H1 (cell line): ENCODE measurements around the gene SUZ12. TPM values are rescaled to one million over a fixed set of nuclear protein-coding genes. Genes with fewer than 3 reads are reported as not detected.
"Not testable (repeated sequence)": the region's sequence is repeated elsewhere in the genome, so short reads cannot be mapped to it uniquely, and the experiment has no call there.

Source experiments
- CTCF ChIA-PET: fragments of 300-600 bp; sonication (Branson Sonifier 250); formaldehyde crosslinking; loops from one replicate; lab custom pipeline; 2021; ENCODE audit not compliant: partially characterized antibody; lab: Charles Lee
- POLR2A ChIA-PET: fragments of 300-600 bp; sonication (Branson Sonifier 250); formaldehyde crosslinking; loops from one replicate; lab custom pipeline; 2021; ENCODE audit warnings: inconsistent platforms; ENCODE audit not compliant: partially characterized antibody; lab: Charles Lee
- DNase-seq, 2 experiments: peaks; one replicate each; pipeline versions ENCODE4 v3.0.0 to v3.0.0-alpha.2; 2010 to 2022; ENCODE audit warnings: low spot score in 2 of 2, low read depth in 1 of 2, mixed read lengths in 1 of 2
- FAIRE-seq: peaks from 2 replicates; lab custom pipeline; 2011; peaks lifted over from hg19 to GRCh38; lab: Jason Lieb, UNC
- H2AFZ ChIP-seq: 2 replicates; pipeline ENCODE4 v1.8.1; 2012; ENCODE audit warnings: low read length, inconsistent platforms
- H2AK5ac ChIP-seq: 2 replicates; pipeline ENCODE4 v1.6.1; 2013; ENCODE audit warnings: low read depth, low read length
- H2BK120ac ChIP-seq: replicated peaks from 2 replicates; pipeline ENCODE3; 2013; ENCODE audit warnings: low read depth, low read length, inconsistent platforms
- H2BK12ac ChIP-seq: 2 replicates; pipeline ENCODE4 v1.6.1; 2013; ENCODE audit warnings: low read depth, low read length
- H2BK15ac ChIP-seq: 2 replicates; pipeline ENCODE4 v1.6.1; 2013; ENCODE audit warnings: low read length
- H2BK20ac ChIP-seq: 2 replicates; pipeline ENCODE4 v1.6.1; 2013; ENCODE audit warnings: low read length
- H2BK5ac ChIP-seq: 2 replicates; pipeline ENCODE4 v1.6.1; 2013; ENCODE audit warnings: low read depth, low read length
- H3K14ac ChIP-seq: 2 replicates; pipeline ENCODE4 v1.6.1; 2013; ENCODE audit warnings: inconsistent platforms; ENCODE audit not compliant: insufficient read length
- H3K18ac ChIP-seq: 2 replicates; pipeline ENCODE4 v1.6.1; 2013; ENCODE audit warnings: low read length; ENCODE audit errors: extremely low read depth
- H3K23ac ChIP-seq: 2 replicates; pipeline ENCODE4 v1.6.1; 2013; ENCODE audit warnings: inconsistent platforms; ENCODE audit not compliant: insufficient read length
- H3K23me2 ChIP-seq: 2 replicates; pipeline ENCODE4 v1.6.1; 2013; ENCODE audit warnings: low read depth, low read length
- H3K27ac ChIP-seq: 2 replicates; pipeline ENCODE4 v1.6.1; 2011; ENCODE audit warnings: low read depth, low read length, inconsistent platforms
- H3K27me3 ChIP-seq, 4 experiments: replicated peaks in 1 of 4; 1 replicate in 1 of 4; 2 replicates in 3 of 4; pipeline versions ENCODE4 v1.6.1 to v1.8.1; 2011 to 2013; ENCODE audit warnings: low read length in 3 of 4, mild to moderate bottlenecking in 3 of 4, inconsistent platforms in 2 of 4, mixed read lengths in 2 of 4, moderate library complexity in 1 of 4; ENCODE audit not compliant: control insufficient read depth in 3 of 4, insufficient read depth in 3 of 4; ENCODE audit errors: extremely low read depth in 1 of 4
- H3K36me3 ChIP-seq, 4 experiments: 2 replicates each; pipeline versions ENCODE4 v1.6.1 to v1.8.1; 2011 to 2013; ENCODE audit warnings: mild to moderate bottlenecking in 4 of 4, low read length in 3 of 4, moderate library complexity in 2 of 4, control low read depth in 1 of 4, inconsistent platforms in 1 of 4; ENCODE audit not compliant: insufficient read depth in 4 of 4, control insufficient read depth in 2 of 4
- H3K4ac ChIP-seq: replicated peaks from 2 replicates; pipeline ENCODE3; 2013; ENCODE audit warnings: low read length, low read depth, mixed read lengths, inconsistent platforms; ENCODE audit not compliant: insufficient read length
- H3K4me1 ChIP-seq, 4 experiments: replicated peaks in 1 of 4; 1 replicate in 1 of 4; 2 replicates in 3 of 4; pipeline versions ENCODE4 v1.6.1 to v1.8.1; 2011 to 2013; ENCODE audit warnings: low read length in 3 of 4, inconsistent platforms in 2 of 4, mixed read lengths in 1 of 4; ENCODE audit not compliant: insufficient read depth in 4 of 4, control insufficient read depth in 3 of 4
- H3K4me2 ChIP-seq, 2 experiments: 2 replicates each; pipeline versions ENCODE4 v1.6.1 to v1.8.1; 2011 to 2013; ENCODE audit warnings: low read depth in 2 of 2, low read length in 2 of 2, control low read depth in 1 of 2, inconsistent platforms in 1 of 2, mild to moderate bottlenecking in 1 of 2; ENCODE audit not compliant: insufficient read depth in 1 of 2
- H3K4me3 ChIP-seq, 4 experiments: fragments of 200-600, 300-600 bp in 1 of 4; sonication (generic), shearing (Covaris generic), sonication (Bioruptor Twin) in 1 of 4; 2 replicates each; pipeline versions ENCODE4 v1.5.1 to v1.8.1; 2011 to 2016; ENCODE audit warnings: low read length in 4 of 4, low read depth in 3 of 4, control low read depth in 2 of 4, inconsistent platforms in 2 of 4, mild to moderate bottlenecking in 2 of 4, mixed read lengths in 1 of 4, moderate library complexity in 1 of 4; ENCODE audit not compliant: insufficient read depth in 2 of 4; ENCODE audit errors: extremely low read depth in 1 of 4
- H3K56ac ChIP-seq: replicated peaks from 2 replicates; pipeline ENCODE3; 2013; ENCODE audit warnings: low read depth, mild to moderate bottlenecking, mixed read lengths, low read length, inconsistent platforms; ENCODE audit not compliant: insufficient read length
- H3K79me1 ChIP-seq: 2 replicates; pipeline ENCODE4 v1.6.1; 2013; ENCODE audit warnings: low read depth, low read length, control low read depth
- H3K79me2 ChIP-seq, 2 experiments: 2 replicates each; pipeline versions ENCODE4 v1.6.1 to v1.8.1; 2012 to 2013; ENCODE audit warnings: low read length in 2 of 2, mild to moderate bottlenecking in 2 of 2, inconsistent platforms in 1 of 2; ENCODE audit not compliant: insufficient read depth in 2 of 2, control insufficient read depth in 1 of 2
- H3K9ac ChIP-seq, 4 experiments: replicated peaks in 1 of 4; 1 replicate in 1 of 4; 2 replicates in 3 of 4; pipeline versions ENCODE4 v1.6.1 to v1.8.1; 2011 to 2013; ENCODE audit warnings: low read depth in 3 of 4, low read length in 3 of 4, control low read depth in 2 of 4, mild to moderate bottlenecking in 2 of 4, moderate library complexity in 2 of 4, inconsistent platforms in 1 of 4; ENCODE audit errors: extremely low read depth in 1 of 4
- H3K9me3 ChIP-seq, 2 experiments: 2 replicates each; pipeline versions ENCODE4 v1.6.1 to v1.8.1; 2012 to 2013; ENCODE audit warnings: mild to moderate bottlenecking in 2 of 2, moderate library complexity in 2 of 2, control low read depth in 1 of 2, inconsistent platforms in 1 of 2, low read depth in 1 of 2, low read length in 1 of 2, mixed read lengths in 1 of 2; ENCODE audit not compliant: insufficient read depth in 2 of 2
- H4K20me1 ChIP-seq, 2 experiments: replicated peaks in 1 of 2; 2 replicates each; pipeline versions ENCODE3 to v1.8.1; 2011 to 2013; ENCODE audit warnings: inconsistent platforms in 2 of 2, low read length in 2 of 2, mild to moderate bottlenecking in 1 of 2; ENCODE audit not compliant: insufficient read depth in 2 of 2, control insufficient read depth in 1 of 2
- H4K5ac ChIP-seq: 2 replicates; pipeline ENCODE4 v1.6.1; 2013; ENCODE audit warnings: low read length, low read depth, mixed read lengths, inconsistent platforms; ENCODE audit not compliant: insufficient read length
- H4K8ac ChIP-seq: 2 replicates; pipeline ENCODE4 v1.8.0; 2013; ENCODE audit warnings: mild to moderate bottlenecking, moderate library complexity, low read length, inconsistent platforms; ENCODE audit not compliant: insufficient read depth; ENCODE audit errors: extremely low read depth
- H4K91ac ChIP-seq: replicated peaks from 2 replicates; pipeline ENCODE3; 2013; ENCODE audit warnings: low read length, mixed read lengths, inconsistent platforms; ENCODE audit not compliant: insufficient read length
- GTF2F1 ChIP-seq: IDR thresholded peaks from 2 replicates; pipeline ENCODE4 v1.6.1; 2012; ENCODE audit warnings: low read depth, low read length, improper control_type of control experiment, borderline replicate concordance
- SP2 ChIP-seq: IDR thresholded peaks from 2 replicates; pipeline ENCODE4 v1.6.1; 2012; ENCODE audit warnings: mild to moderate bottlenecking, low read length, inconsistent platforms
- WGBS, 2 experiments: shearing (Covaris generic) in 1 of 2; methylation state at CpG; one replicate each; pipeline versions ENCODE4 v1.1.6 to v1.1.7; 2013 to 2015; ENCODE audit warnings: low lambda C conversion rate in 2 of 2, mixed read lengths in 2 of 2, inconsistent platforms in 1 of 2, low coverage in 1 of 2, missing lambda C conversion rate in 1 of 2; ENCODE audit not compliant: insufficient replicate concordance in 2 of 2, insufficient coverage in 1 of 2, insufficient read length in 1 of 2; ENCODE audit errors: extremely low coverage in 1 of 2, missing lambda C conversion rate in 1 of 2; 5-methylcytosine and 5-hydroxymethylcytosine counted together
- polyA plus RNA-seq, 7 experiments: library from polyadenylated mRNA; depleted of rRNA in 3 of 7; stranded (reverse) in 5 of 7; unstranded in 2 of 7; fragments of >200 nt in 5 of 7; fragments of 200-250 nt in 2 of 7; gene quantifications; 1 replicate in 5 of 7; 2 replicates in 1 of 7; 4 replicates in 1 of 7; pipeline versions ENCODE4 v1.2.1 to v1.2.3, GENCODE V29; 2011 to 2013; ENCODE audit warnings: missing spikeins in 2 of 7, mixed read lengths in 2 of 7
- total RNA-seq: library from RNA; stranded (reverse); fragmentation: NEBNext Ultra II Directional; extraction: Animal tissue kit (Norgen Biotek cat#: 25700); gene quantifications from 2 replicates; pipeline ENCODE4 v1.2.1, GENCODE V29; 2021

Gene SUZ12
- total and polyA plus RNA-seq, 2 of the 8 experiments (the other 6 are each of a cell fraction or from before 2014, with no cell fraction given) = 9.1 to 34.6 TPM

DNA sequence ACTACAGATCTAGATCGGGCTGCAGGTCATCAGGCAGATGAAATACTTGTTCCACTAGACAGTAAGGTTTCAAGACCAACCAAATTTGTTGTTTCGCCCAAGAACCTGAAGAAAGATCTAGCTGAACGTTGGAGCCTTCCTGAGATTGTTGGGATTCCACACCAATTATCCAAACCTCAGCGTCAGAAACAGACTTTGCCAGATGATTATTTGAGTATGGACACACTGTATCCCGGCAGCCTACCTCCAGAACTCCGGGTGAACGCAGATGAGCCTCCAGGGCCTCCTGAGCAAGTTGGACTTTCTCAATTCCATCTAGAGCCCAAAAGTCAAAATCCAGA is 84.8 kb downstream of the SUZ12 start (continued):
- TF ChIP-seq SP2 (no peak), GTF2F1 (no peak)

GRCh38 chr17:32022554-32022953 is 85.7 kb downstream of the SUZ12 start:
- H3K79me2 ChIP-seq, CTCF ChIA-PET, H4K8ac ChIP-seq, H4K91ac ChIP-seq, DNase-seq, H3K56ac ChIP-seq, H3K23me2 ChIP-seq, H3K14ac ChIP-seq, H2BK120ac ChIP-seq, H2AFZ ChIP-seq, H3K27me3 ChIP-seq, H2BK15ac ChIP-seq, H3K79me1 ChIP-seq, H3K4me3 ChIP-seq, H3K27ac ChIP-seq, H2BK20ac ChIP-seq, H4K20me1 ChIP-seq, H3K9ac ChIP-seq, H4K5ac ChIP-seq, H3K4me1 ChIP-seq, FAIRE-seq, H3K23ac ChIP-seq, H2AK5ac ChIP-seq, H3K9me3 ChIP-seq, H2BK5ac ChIP-seq, H2BK12ac ChIP-seq, H3K4ac ChIP-seq, H3K4me2 ChIP-seq, H3K18ac ChIP-seq: not testable (repeated sequence)
- POLR2A ChIA-PET = interaction anchor here (2.0 kb wide), 1 partner anchor 15 kb away, joined by 8 read pairs; the partner anchor contains the start of gene LRRC37B
- 97% methylated on average over 3 of the region's 5 CpGs; no CpG with 5 or more reads in 1 of the 2 experiments for WGBS, 2 experiments
- H3K36me3 ChIP-seq = peaks cover 0 to 16% (median 5%) of the 10 kb centered on the region in 4 experiments; a peak in 5 of 8 replicates
